Measurements from ENCODE around the gene ZNF621.
"Not testable (repeated sequence)": the region's sequence is repeated elsewhere in the genome, so short reads cannot be mapped to it uniquely, and the experiment has no call there.

The ZNF621 gene

DNA sequence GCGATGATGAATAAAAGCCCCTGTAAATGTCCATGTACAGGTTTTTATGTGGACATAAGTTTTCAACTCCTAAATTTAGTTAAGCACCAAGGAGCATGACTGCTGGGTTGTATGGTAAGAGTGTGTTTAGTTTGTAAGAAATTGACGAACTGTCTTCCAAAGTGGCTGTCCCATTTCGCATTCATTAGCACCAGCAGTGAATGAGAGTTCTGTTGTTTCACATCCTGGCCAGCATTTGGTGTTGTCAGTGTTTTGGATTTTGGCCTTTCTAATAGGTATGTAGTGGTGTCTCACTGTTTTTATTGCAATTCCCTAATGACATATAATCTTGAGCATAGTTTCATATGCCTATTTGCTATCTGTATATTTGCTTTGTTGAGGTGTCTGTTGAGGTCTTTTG is 3.7 kb downstream of the ZNF621 start:
- Histone ChIP-seq H3K9ac (ENCODE audit: low read depth in 1 of 2, low read length in 2 of 2) (no peak overlapping the region), H3K27ac (ENCODE audit: low read depth in 2 of 2, low read length in 2 of 2) (no peak overlapping the region), H3K4me3 (ENCODE audit: low read length in 2 of 2) (no peak overlapping the region), H3K4me1 (ENCODE audit: control insufficient read depth in 2 of 2, insufficient read depth in 2 of 2, low read length in 2 of 2) (peaks cover 11% of the 10 kb centered on the region in 2 donors), H3K27me3 (ENCODE audit: control insufficient read depth in 2 of 2, insufficient read depth in 2 of 2, low read length in 2 of 2) (no peaks in the 10 kb centered on the region), H3K9me3 (ENCODE audit: control insufficient read depth in 2 of 2, low read length in 2 of 2) (peaks cover 4 to 10% of the 10 kb centered on the region in 2 donors), H3K36me3 (ENCODE audit: control insufficient read depth in 2 of 2, insufficient read depth in 2 of 2, low read length in 2 of 2) (peaks cover 41 to 54% of the 10 kb centered on the region in 2 donors)

DNA sequence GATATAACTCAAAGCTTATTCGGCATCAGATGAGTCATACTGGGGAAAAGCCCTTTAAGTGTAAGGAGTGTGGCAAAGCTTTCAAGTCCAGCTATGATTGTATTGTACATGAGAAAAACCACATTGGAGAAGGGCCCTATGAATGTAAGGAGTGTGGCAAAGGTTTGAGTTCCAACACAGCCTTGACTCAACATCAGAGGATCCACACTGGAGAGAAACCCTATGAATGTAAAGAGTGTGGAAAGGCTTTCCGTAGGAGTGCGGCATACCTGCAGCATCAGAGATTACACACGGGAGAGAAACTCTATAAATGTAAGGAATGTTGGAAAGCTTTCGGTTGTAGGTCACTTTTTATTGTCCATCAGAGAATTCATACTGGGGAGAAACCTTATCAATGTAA is 7.5 kb downstream of the ZNF621 start:
- Histone ChIP-seq H3K9ac (ENCODE audit: low read depth in 1 of 2, low read length in 2 of 2) (no peak overlapping the region), H3K9me3 (ENCODE audit: control insufficient read depth in 2 of 2, low read length in 2 of 2) (peaks cover 4 to 10% of the 10 kb centered on the region in 2 donors), H3K27me3 (ENCODE audit: control insufficient read depth in 2 of 2, insufficient read depth in 2 of 2, low read length in 2 of 2) (no peaks in the 10 kb centered on the region), H3K27ac (ENCODE audit: low read depth in 2 of 2, low read length in 2 of 2) (no peak overlapping the region), H3K4me3 (ENCODE audit: low read length in 2 of 2) (no peak overlapping the region), H3K4me1 (ENCODE audit: control insufficient read depth in 2 of 2, insufficient read depth in 2 of 2, low read length in 2 of 2) (no peaks in the 10 kb centered on the region), H3K36me3 (ENCODE audit: control insufficient read depth in 2 of 2, insufficient read depth in 2 of 2, low read length in 2 of 2) (peaks cover 55 to 71% of the 10 kb centered on the region in 2 donors)

DNA sequence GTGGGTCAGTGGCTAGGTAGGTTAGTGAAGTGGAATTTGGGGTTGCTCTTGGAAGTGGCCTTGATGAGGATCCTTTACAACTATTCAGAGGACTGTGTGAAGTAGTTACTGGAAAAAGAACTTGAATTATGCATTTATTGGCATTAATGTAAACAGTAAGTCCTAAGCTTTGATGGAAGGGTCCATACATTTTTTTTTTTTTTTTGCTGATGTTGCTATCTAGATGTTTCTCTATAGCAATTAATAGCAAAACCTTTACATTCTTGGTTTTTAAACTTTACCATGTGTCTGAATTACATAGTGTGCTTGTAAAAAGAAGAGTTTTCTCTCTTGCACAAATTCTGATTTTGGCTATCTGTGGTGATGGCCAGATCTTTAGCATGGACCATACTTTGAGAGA is 9.5 kb downstream of the ZNF621 start:
- Histone ChIP-seq H3K9me3 (ENCODE audit: control insufficient read depth in 2 of 2, low read length in 2 of 2) (peaks cover 4 to 14% of the 10 kb centered on the region in 2 donors), H3K4me3 (ENCODE audit: low read length in 2 of 2) (no peak overlapping the region), H3K27me3 (ENCODE audit: control insufficient read depth in 2 of 2, insufficient read depth in 2 of 2, low read length in 2 of 2) (no peaks in the 10 kb centered on the region), H3K4me1 (ENCODE audit: control insufficient read depth in 2 of 2, insufficient read depth in 2 of 2, low read length in 2 of 2) (no peaks in the 10 kb centered on the region), H3K27ac (ENCODE audit: low read depth in 2 of 2, low read length in 2 of 2) (no peak overlapping the region), H3K9ac (ENCODE audit: low read depth in 1 of 2, low read length in 2 of 2) (no peak overlapping the region), H3K36me3 (ENCODE audit: control insufficient read depth in 2 of 2, insufficient read depth in 2 of 2, low read length in 2 of 2) (peaks cover 53 to 64% of the 10 kb centered on the region in 2 donors)

- H3K4me1 ChIP-seq (ENCODE audit: control insufficient read depth in 2 of 2, insufficient read depth in 2 of 2, low read length in 2 of 2) = no peaks in the 10 kb centered on the region
- H3K9ac ChIP-seq (ENCODE audit: low read depth in 1 of 2, low read length in 2 of 2) = no peak overlapping the region
- H3K4me3 ChIP-seq (ENCODE audit: low read length in 2 of 2) = no peak overlapping the region
- H3K9me3 ChIP-seq (ENCODE audit: control insufficient read depth in 2 of 2, low read length in 2 of 2) = no peaks in the 10 kb centered on the region
- no peaks in the 10 kb centered on the region for H3K27me3 ChIP-seq (ENCODE audit: control insufficient read depth in 2 of 2, insufficient read depth in 2 of 2, low read length in 2 of 2)
- no peaks in the 10 kb centered on the region for H3K36me3 ChIP-seq (ENCODE audit: control insufficient read depth in 2 of 2, insufficient read depth in 2 of 2, low read length in 2 of 2)
- H3K27ac ChIP-seq (ENCODE audit: low read depth in 2 of 2, low read length in 2 of 2) = no peak overlapping the region
These were observed 22.1 kb downstream of the ZNF621 start for GRCh38 chr3:40546816-40547215.

GRCh38 chr3:40550167-40550566 is 25.4 kb downstream of the ZNF621 start:
- H3K9ac ChIP-seq (ENCODE audit: low read depth in 1 of 2, low read length in 2 of 2) = no peak overlapping the region
- no peaks in the 10 kb centered on the region for H3K27me3 ChIP-seq (ENCODE audit: control insufficient read depth in 2 of 2, insufficient read depth in 2 of 2, low read length in 2 of 2)
- H3K9me3 ChIP-seq (ENCODE audit: control insufficient read depth in 2 of 2, low read length in 2 of 2) = no peaks in the 10 kb centered on the region
- H3K4me3 ChIP-seq (ENCODE audit: low read length in 2 of 2) = no peak overlapping the region
- no peak overlapping the region for H3K27ac ChIP-seq (ENCODE audit: low read depth in 2 of 2, low read length in 2 of 2)
- no peaks in the 10 kb centered on the region for H3K4me1 ChIP-seq (ENCODE audit: control insufficient read depth in 2 of 2, insufficient read depth in 2 of 2, low read length in 2 of 2)
- H3K36me3 ChIP-seq (ENCODE audit: control insufficient read depth in 2 of 2, insufficient read depth in 2 of 2, low read length in 2 of 2) = no peaks in the 10 kb centered on the region

DNA sequence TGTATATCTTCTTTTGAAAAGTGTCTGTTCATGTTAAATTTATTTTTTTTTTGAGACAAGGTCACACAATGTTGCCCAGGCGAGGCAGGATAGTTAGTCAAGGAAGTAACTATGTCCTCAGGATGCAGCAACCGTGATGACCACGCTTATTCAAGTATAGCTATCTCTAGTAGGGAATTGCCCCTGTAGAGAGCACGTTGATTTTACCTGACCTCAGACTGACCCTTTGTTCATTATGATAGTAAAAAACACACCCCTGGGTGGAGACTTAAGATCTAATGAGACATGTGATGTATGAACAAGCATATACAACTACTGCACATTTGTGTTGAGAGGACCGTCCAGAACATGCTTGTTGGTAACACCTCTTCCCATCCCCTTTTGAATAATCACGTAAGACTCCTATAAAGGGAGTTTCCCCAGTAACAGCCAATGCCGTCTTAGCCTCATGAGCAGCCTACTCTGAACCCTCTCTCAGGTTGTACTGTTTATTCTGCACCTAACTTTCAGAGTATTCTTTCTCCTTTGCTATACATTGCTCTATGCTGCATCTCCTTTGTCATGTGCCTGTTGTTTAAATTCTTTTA is 32.9 kb downstream of the ZNF621 start:
- Histone ChIP-seq H3K27me3 (ENCODE audit: control insufficient read depth in 2 of 2, insufficient read depth in 2 of 2, low read length in 2 of 2) (no peaks in the 10 kb centered on the region), H3K9ac (ENCODE audit: low read depth in 1 of 2, low read length in 2 of 2) (no peak overlapping the region), H3K27ac (ENCODE audit: low read depth in 2 of 2, low read length in 2 of 2) (no peak overlapping the region), H3K4me3 (ENCODE audit: low read length in 2 of 2) (no peak overlapping the region), H3K36me3 (ENCODE audit: control insufficient read depth in 2 of 2, insufficient read depth in 2 of 2, low read length in 2 of 2) (no peaks in the 10 kb centered on the region), H3K4me1 (ENCODE audit: control insufficient read depth in 2 of 2, insufficient read depth in 2 of 2, low read length in 2 of 2) (no peaks in the 10 kb centered on the region), H3K9me3 (ENCODE audit: control insufficient read depth in 2 of 2, low read length in 2 of 2) (no peaks in the 10 kb centered on the region)

GRCh38 chr3:40562482-40562881 is 37.7 kb downstream of the ZNF621 start:
- H3K36me3 ChIP-seq (ENCODE audit: control insufficient read depth in 2 of 2, insufficient read depth in 2 of 2, low read length in 2 of 2); H3K9me3 ChIP-seq (ENCODE audit: control insufficient read depth in 2 of 2, low read length in 2 of 2); H3K27me3 ChIP-seq (ENCODE audit: control insufficient read depth in 2 of 2, insufficient read depth in 2 of 2, low read length in 2 of 2); H3K4me1 ChIP-seq (ENCODE audit: control insufficient read depth in 2 of 2, insufficient read depth in 2 of 2, low read length in 2 of 2); H3K9ac ChIP-seq (ENCODE audit: low read depth in 1 of 2, low read length in 2 of 2); H3K4me3 ChIP-seq (ENCODE audit: low read length in 2 of 2); H3K27ac ChIP-seq (ENCODE audit: low read depth in 2 of 2, low read length in 2 of 2): not testable (repeated sequence)

DNA sequence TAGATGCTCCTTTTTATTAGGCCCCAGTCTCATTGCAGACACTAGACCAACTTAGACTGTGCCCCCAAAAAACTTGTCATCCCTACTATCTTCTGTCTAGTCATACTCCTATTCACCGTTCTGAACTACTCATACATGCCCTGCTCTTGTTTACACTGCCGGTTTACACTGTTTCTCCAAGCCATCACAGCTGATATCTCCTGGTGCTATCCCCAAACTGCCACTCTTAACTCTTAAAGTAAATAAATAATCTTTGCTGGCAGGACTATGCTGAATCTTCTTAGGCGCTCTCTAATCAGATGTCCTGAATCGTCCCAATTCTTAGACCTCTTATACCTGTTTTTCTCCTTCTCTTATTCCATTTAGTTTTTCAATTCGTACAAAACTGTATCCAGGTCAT is 40.9 kb downstream of the ZNF621 start:
- not testable (repeated sequence) for H3K36me3 ChIP-seq (ENCODE audit: control insufficient read depth in 2 of 2, insufficient read depth in 2 of 2, low read length in 2 of 2); H3K27ac ChIP-seq (ENCODE audit: low read depth in 2 of 2, low read length in 2 of 2); H3K9ac ChIP-seq (ENCODE audit: low read depth in 1 of 2, low read length in 2 of 2); H3K9me3 ChIP-seq (ENCODE audit: control insufficient read depth in 2 of 2, low read length in 2 of 2); H3K27me3 ChIP-seq (ENCODE audit: control insufficient read depth in 2 of 2, insufficient read depth in 2 of 2, low read length in 2 of 2); H3K4me1 ChIP-seq (ENCODE audit: control insufficient read depth in 2 of 2, insufficient read depth in 2 of 2, low read length in 2 of 2); H3K4me3 ChIP-seq (ENCODE audit: low read length in 2 of 2)

- H3K36me3 ChIP-seq (ENCODE audit: control insufficient read depth in 2 of 2, insufficient read depth in 2 of 2, low read length in 2 of 2) = no peaks in the 10 kb centered on the region
These were observed 41.9 kb downstream of the ZNF621 start for GRCh38 chr3:40566694-40567093.

DNA sequence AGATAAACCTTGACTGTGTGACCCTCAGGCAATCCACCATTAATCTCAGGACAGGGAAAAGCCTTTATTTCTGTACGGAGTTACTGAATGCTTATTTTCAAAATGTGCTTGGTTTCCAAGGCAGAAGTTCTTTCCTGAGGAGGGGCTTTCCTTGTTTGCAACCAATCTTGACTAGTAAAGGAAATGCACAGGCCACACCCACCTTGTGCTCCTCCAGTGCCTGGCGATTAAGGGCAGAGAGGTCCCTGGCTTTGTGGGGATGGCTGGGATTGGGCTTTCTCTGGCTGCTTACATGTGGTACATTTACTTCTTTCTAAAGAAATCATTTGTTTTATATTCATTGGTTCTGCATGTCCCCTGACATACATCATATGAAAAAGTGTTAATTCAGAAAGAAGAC is 47.8 kb downstream of the ZNF621 start:
- no peaks in the 10 kb centered on the region for H3K4me1 ChIP-seq (ENCODE audit: control insufficient read depth in 2 of 2, insufficient read depth in 2 of 2, low read length in 2 of 2)
- no peak overlapping the region for H3K27ac ChIP-seq (ENCODE audit: low read depth in 2 of 2, low read length in 2 of 2)
- H3K36me3 ChIP-seq (ENCODE audit: control insufficient read depth in 2 of 2, insufficient read depth in 2 of 2, low read length in 2 of 2) = no peaks in the 10 kb centered on the region
- no peaks in the 10 kb centered on the region for H3K9me3 ChIP-seq (ENCODE audit: control insufficient read depth in 2 of 2, low read length in 2 of 2)
- H3K9ac ChIP-seq (ENCODE audit: low read depth in 1 of 2, low read length in 2 of 2) = no peak overlapping the region
- H3K27me3 ChIP-seq (ENCODE audit: control insufficient read depth in 2 of 2, insufficient read depth in 2 of 2, low read length in 2 of 2) = no peaks in the 10 kb centered on the region
- H3K4me3 ChIP-seq (ENCODE audit: low read length in 2 of 2) = no peak overlapping the region

More at GRCh38 chr3:40566694-40567093, 41.9 kb downstream of the ZNF621 start:
- no peak overlapping the region for H3K9ac ChIP-seq (ENCODE audit: low read depth in 1 of 2, low read length in 2 of 2)
- H3K9me3 ChIP-seq (ENCODE audit: control insufficient read depth in 2 of 2, low read length in 2 of 2) = no peaks in the 10 kb centered on the region
- H3K4me3 ChIP-seq (ENCODE audit: low read length in 2 of 2) = no peak overlapping the region
- H3K27ac ChIP-seq (ENCODE audit: low read depth in 2 of 2, low read length in 2 of 2) = no peak overlapping the region
- no peaks in the 10 kb centered on the region for H3K4me1 ChIP-seq (ENCODE audit: control insufficient read depth in 2 of 2, insufficient read depth in 2 of 2, low read length in 2 of 2)
- no peaks in the 10 kb centered on the region for H3K27me3 ChIP-seq (ENCODE audit: control insufficient read depth in 2 of 2, insufficient read depth in 2 of 2, low read length in 2 of 2)

GRCh38 chr3:40574050-40574449 is 49.3 kb downstream of the ZNF621 start:
- H3K36me3 ChIP-seq (ENCODE audit: control insufficient read depth in 2 of 2, insufficient read depth in 2 of 2, low read length in 2 of 2) = no peaks in the 10 kb centered on the region
- no peaks in the 10 kb centered on the region for H3K9me3 ChIP-seq (ENCODE audit: control insufficient read depth in 2 of 2, low read length in 2 of 2)
- H3K27me3 ChIP-seq (ENCODE audit: control insufficient read depth in 2 of 2, insufficient read depth in 2 of 2, low read length in 2 of 2) = no peaks in the 10 kb centered on the region
- H3K27ac ChIP-seq (ENCODE audit: low read depth in 2 of 2, low read length in 2 of 2) = no peak overlapping the region
- H3K4me3 ChIP-seq (ENCODE audit: low read length in 2 of 2) = no peak overlapping the region
- no peak overlapping the region for H3K9ac ChIP-seq (ENCODE audit: low read depth in 1 of 2, low read length in 2 of 2)
- H3K4me1 ChIP-seq (ENCODE audit: control insufficient read depth in 2 of 2, insufficient read depth in 2 of 2, low read length in 2 of 2) = no peaks in the 10 kb centered on the region

Data from mucosa of rectum (tissue), 2 donors.